CD4-positive, alpha-beta T cell treated with Interferon gamma for 1 hour (primary cell): Measurements from ENCODE around the gene CDC14A.
A peak's percentile ranks its signal among the peaks of the same experiment; 100 is the strongest.
"Not testable (repeated sequence)": the region's sequence is repeated elsewhere in the genome, so short reads cannot be mapped to it uniquely, and the experiment has no call there.

Experiments used
- DNase-seq: peaks from one replicate; pipeline ENCODE4 v3.0.0-alpha.2; 2020

The CDC14A gene

GRCh38 chr1:100352267-100353070 lies at the start of gene CDC14A:
CDC14A (plus strand) TSS chr1:100352506; CDS start chr1:100352955, 449 bp downstream.
- DNase-seq = peak; percentile 87

- DNase-seq = no peak
These were observed 49.6 kb upstream of the CDC14A start for GRCh38 chr1:100302739-100303138.

GRCh38 chr1:100304227-100304626 lies 48.1 kb upstream of the CDC14A start:
- no peak for DNase-seq

GRCh38 chr1:100304921-100305320 lies 47.4 kb upstream of the CDC14A start:
- no peak for DNase-seq

GRCh38 chr1:100305954-100306353 lies 46.4 kb upstream of the CDC14A start:
- no peak for DNase-seq

GRCh38 chr1:100306735-100307313 lies 45.5 kb upstream of the CDC14A start:
- no peak for DNase-seq

GRCh38 chr1:100308777-100309176 lies 43.5 kb upstream of the CDC14A start:
- no peak for DNase-seq

GRCh38 chr1:100309863-100310262 lies 42.4 kb upstream of the CDC14A start:
- no peak for DNase-seq

- no peak for DNase-seq
These were observed 38.9 kb upstream of the CDC14A start for GRCh38 chr1:100313382-100313781.

GRCh38 chr1:100316622-100317021 lies 35.7 kb upstream of the CDC14A start:
- DNase-seq = no peak

GRCh38 chr1:100320311-100321099 lies 31.8 kb upstream of the CDC14A start:
- DNase-seq = no peak

- DNase-seq = no peak
These were observed 31.2 kb upstream of the CDC14A start for GRCh38 chr1:100321100-100321493.

GRCh38 chr1:100321506-100321905 lies 30.8 kb upstream of the CDC14A start:
- no peak for DNase-seq

GRCh38 chr1:100322436-100323211 lies 29.7 kb upstream of the CDC14A start:
- DNase-seq = no peak

GRCh38 chr1:100323419-100324106 lies 28.7 kb upstream of the CDC14A start:
- DNase-seq = no peak

- DNase-seq = no peak
These were observed 26.6 kb upstream of the CDC14A start for GRCh38 chr1:100325415-100326324.

GRCh38 chr1:100326325-100326670 lies 26.0 kb upstream of the CDC14A start:
- DNase-seq = not testable (repeated sequence)

GRCh38 chr1:100328133-100328532 lies 24.2 kb upstream of the CDC14A start:
- DNase-seq = no peak

- not testable (repeated sequence) for DNase-seq
These were observed 21.2 kb upstream of the CDC14A start for GRCh38 chr1:100331146-100331545.

GRCh38 chr1:100332331-100332730 lies 20.0 kb upstream of the CDC14A start:
- DNase-seq = no peak

GRCh38 chr1:100335436-100335835 lies 16.9 kb upstream of the CDC14A start:
- no peak for DNase-seq
